Measurements from ENCODE around the gene MANSC4. TPM values are rescaled to one million over a fixed set of nuclear protein-coding genes. Genes with fewer than 3 reads are reported as not detected.

The MANSC4 gene
- total and polyA plus RNA-seq, 2 donors (not counting 3 experiments of a cell fraction or from before 2014, with no cell fraction given) = not detected

DNA sequence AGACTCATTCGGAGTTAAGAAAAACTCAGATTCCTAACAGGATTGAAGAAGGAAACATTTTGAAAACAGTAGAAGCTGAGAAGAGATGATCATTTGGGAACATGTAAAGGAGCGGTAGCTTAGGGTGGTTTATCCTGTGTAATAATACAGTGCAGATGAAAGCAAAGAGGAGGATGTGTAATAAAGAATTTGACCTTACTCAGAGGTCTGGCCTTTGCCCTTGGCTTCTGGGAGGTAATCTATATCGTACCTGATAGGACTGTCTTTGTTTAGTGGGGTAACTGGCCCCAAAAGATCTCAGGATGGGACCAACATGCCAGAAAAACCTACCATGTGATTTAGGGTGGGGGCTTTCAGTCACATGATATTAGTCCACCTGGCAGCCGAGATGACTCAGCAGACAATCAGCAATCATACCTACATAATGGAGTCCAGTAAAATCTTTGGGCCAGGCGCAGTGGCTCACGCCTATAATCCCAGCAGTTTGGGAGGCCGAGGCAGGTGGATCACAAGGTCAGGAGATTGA lies 23.3 kb downstream of the MANSC4 start:
- intact Hi-C loops (cut with micrococcal nuclease) = no loop called here
- no peaks in the 10 kb centered on the region for H3K9me1 ChIP-seq (replicated peaks; ENCODE audit: control insufficient read depth, extremely low read depth, insufficient read depth, low read length)
- H3K4me3 ChIP-seq (replicated peaks in 1 of 3; ENCODE audit: insufficient read depth in 1 of 3, low read depth in 1 of 3, low read length in 3 of 3) = no peak overlapping the region
- no peak overlapping the region for H3K9ac ChIP-seq (replicated peaks; ENCODE audit: extremely low read depth, insufficient read depth, low read length)
- H3K27me3 ChIP-seq (ENCODE audit: control insufficient read depth in 2 of 2, insufficient read depth in 2 of 2, low read length in 2 of 2) = no peaks in the 10 kb centered on the region
- FAIRE-seq = no peak
- TF ChIP-seq, protein P1, sequence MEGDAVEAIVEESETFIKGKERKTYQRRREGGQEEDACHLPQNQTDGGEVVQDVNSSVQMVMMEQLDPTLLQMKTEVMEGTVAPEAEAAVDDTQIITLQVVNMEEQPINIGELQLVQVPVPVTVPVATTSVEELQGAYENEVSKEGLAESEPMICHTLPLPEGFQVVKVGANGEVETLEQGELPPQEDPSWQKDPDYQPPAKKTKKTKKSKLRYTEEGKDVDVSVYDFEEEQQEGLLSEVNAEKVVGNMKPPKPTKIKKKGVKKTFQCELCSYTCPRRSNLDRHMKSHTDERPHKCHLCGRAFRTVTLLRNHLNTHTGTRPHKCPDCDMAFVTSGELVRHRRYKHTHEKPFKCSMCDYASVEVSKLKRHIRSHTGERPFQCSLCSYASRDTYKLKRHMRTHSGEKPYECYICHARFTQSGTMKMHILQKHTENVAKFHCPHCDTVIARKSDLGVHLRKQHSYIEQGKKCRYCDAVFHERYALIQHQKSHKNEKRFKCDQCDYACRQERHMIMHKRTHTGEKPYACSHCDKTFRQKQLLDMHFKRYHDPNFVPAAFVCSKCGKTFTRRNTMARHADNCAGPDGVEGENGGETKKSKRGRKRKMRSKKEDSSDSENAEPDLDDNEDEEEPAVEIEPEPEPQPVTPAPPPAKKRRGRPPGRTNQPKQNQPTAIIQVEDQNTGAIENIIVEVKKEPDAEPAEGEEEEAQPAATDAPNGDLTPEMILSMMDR (IDR thresholded peaks at IDR 0.05; ENCODE audit: extremely low read depth in 1 of 2, insufficient read depth in 1 of 2, low read depth in 1 of 2, low read length in 2 of 2) = no peak
- TF ChIP-seq POLR2AphosphoS5 (IDR thresholded peaks at IDR 0.05; ENCODE audit: insufficient read depth, low read depth, low read length) (no peak), FOS (IDR thresholded peaks at IDR 0.05; ENCODE audit: borderline replicate concordance, insufficient read depth, low read length) (no peak), POLR2A (IDR thresholded peaks at IDR 0.05; ENCODE audit: low read depth, low read length) (no peak), JUN (IDR thresholded peaks at IDR 0.05; ENCODE audit: borderline replicate concordance, insufficient read depth, insufficient read length, low read depth) (no peak), MYC (IDR thresholded peaks at IDR 0.05; ENCODE audit: low read depth, low read length) (no peak), EZH2 (IDR thresholded peaks at IDR 0.05; ENCODE audit: borderline replicate concordance, low read depth, low read length, severe bottlenecking) (no peak), MAX (IDR thresholded peaks at IDR 0.05; ENCODE audit: insufficient read depth, insufficient read length) (no peak), GATA2 (IDR thresholded peaks at IDR 0.05; ENCODE audit: insufficient read depth, insufficient read length, low read depth, low read length) (no peak)
- ChIA-PET CTCF (interaction anchor here (1.1 to 3.0 kb wide), 4 partner anchors 17 to 184 kb away, joined by 3 to 9 read pairs (median 4); no protein-coding TSS in a partner anchor), POLR2A (no interaction called here)
- dilution Hi-C loops (cut with MboI; ENCODE audit: extremely low pct_ligation_motif_present, low sequenced_read_pairs) = no loop called here
- no peaks in the 10 kb centered on the region for H3K79me2 ChIP-seq (ENCODE audit: control insufficient read depth, insufficient read depth, low read length)
- no TSS peak for BruUV-seq (replicated peaks)
- peaks cover 3 to 6% of the 10 kb centered on the region in 2 experiments for H3K36me3 ChIP-seq (ENCODE audit: control insufficient read depth in 2 of 2, extremely low read depth in 1 of 2, insufficient read depth in 2 of 2, low read length in 2 of 2)
- H2AFZ ChIP-seq (ENCODE audit: low read depth, low read length) = no peak overlapping the region
- H4K20me1 ChIP-seq (replicated peaks; ENCODE audit: control insufficient read depth, extremely low read depth, insufficient read depth, low read length) = no peaks in the 10 kb centered on the region
- H3K9me3 ChIP-seq (replicated peaks; ENCODE audit: control insufficient read depth, insufficient read depth, low read length) = no peaks in the 10 kb centered on the region
- no peaks in the 10 kb centered on the region for H3K4me1 ChIP-seq (ENCODE audit: control insufficient read depth, extremely low read depth, insufficient read depth, low read length)
- no peak overlapping the region for H3K4me2 ChIP-seq (ENCODE audit: insufficient read depth, low read length)
- DNase-seq (ENCODE audit: low read depth, low spot score) = no peak
- no peak overlapping the region for H3K27ac ChIP-seq (ENCODE audit: insufficient read depth, low read depth, low read length)

All from endothelial cell of umbilical vein (primary cell).